Measurements from ENCODE around the gene PLA2G4F.

PLA2G4F gene

DNA sequence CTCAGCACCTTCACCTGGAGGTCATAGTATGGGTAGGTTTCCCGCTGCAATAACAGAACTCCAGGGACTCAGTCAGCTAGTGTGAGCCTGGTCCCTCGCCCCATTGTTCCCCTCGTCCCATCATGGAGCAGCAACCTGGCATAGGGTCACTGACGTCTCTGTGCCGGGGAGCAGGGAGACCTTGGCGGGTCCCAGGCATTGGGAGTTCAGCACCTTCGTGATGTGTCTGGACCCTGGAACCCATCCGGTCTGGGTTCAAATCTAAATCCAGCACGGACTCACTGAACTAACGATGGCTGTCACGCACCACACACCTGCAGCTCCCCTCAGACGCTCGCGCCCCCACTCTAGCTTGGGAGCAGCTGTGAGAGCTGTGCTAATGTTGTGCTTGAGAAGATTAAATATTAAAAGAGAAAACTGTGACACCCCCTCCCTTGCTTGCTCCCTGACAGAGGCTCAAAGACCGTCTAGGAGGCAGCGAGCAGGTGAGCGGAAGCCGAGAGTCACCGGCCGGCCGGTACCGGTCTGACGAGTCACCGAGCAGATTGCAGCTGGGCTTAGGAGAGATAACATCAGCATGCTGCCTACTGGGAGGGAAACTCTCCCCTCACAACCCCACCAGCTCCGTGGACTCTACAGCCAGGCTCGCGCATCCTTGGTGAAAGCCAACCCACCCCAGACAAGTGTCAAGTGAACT lies 742 bp downstream of the PLA2G4F start:
- no peak for ATAC-seq

DNA sequence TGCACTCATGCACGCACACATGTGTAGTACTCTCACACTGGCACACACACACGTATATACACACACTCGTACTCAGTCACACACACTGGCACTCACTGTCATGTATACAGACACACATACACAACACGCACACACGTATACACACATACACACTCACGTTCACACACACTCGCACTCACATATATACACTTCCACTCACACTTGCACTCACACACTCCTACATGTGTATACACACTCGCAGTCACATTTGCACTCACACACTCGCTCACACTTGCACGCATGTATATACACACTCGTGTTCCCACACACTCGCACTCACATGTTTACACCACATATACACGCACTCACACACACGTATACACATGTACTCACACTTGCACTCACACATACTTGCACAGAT lies 1.5 kb downstream of the PLA2G4F start:
- no peaks in the 10 kb centered on the region for H3K4me1 Mint-ChIP-seq
- H3K27ac Mint-ChIP-seq, result no peak overlapping the region
- DNase-seq (ENCODE audit: low spot score in 2 of 2) (no peak), ATAC-seq (no peak)
- no peak overlapping the region for H3K4me3 Mint-ChIP-seq
- no peaks in the 10 kb centered on the region for H3K9me3 Mint-ChIP-seq
- H3K36me3 Mint-ChIP-seq, result peaks cover 4% of the 10 kb centered on the region

More for the DNA sequence above, 742 bp downstream of the PLA2G4F start:
- no peak for DNase-seq (ENCODE audit: low spot score in 2 of 2)
- Mint-ChIP-seq H3K4me3 (no peak overlapping the region), H3K27ac (no peak overlapping the region), H3K4me1 (no peaks in the 10 kb centered on the region), H3K9me3 (no peaks in the 10 kb centered on the region), H3K36me3 (peaks cover 11% of the 10 kb centered on the region)

DNA sequence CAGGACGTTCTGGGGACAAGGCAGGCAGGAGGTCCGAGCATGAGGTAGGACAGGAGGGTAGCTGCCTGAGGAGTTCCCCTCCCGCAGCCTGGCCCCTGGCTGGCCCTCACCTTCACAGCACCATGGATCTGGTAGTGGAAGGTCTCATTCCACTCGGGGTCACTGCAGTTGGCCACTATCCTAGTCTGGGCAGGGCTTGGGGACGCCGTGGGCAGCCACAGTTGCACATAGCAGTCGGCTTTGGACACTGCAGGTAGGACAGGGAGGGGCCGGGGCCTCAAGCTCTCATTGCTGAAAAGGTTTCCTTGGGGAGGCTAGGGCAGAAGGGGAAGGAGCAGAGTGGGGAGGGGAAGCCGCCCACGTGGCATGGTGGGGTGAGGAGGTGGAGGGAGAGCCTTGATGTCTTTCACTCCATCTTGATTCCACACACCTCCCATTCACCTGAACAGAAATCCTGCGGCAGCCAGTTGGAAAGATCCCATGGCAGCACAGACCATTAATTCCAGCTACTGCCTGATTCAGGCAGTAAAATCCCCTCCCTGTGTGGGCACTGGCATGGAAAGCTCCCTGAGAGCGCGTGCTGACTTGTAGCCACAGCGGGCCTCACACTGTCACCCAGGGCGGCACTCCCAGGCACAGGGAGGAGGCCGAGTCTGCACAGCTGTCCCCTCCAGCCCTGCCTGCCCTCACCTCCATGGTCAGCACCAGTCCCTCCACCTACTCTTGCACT lies 2.1 kb downstream of the PLA2G4F start:
- ATAC-seq (no peak), DNase-seq (ENCODE audit: low spot score in 2 of 2) (no peak)
- no peak overlapping the region for H3K27ac Mint-ChIP-seq
- no peaks in the 10 kb centered on the region for H3K4me1 Mint-ChIP-seq
- H3K36me3 Mint-ChIP-seq, result no peaks in the 10 kb centered on the region
- no peaks in the 10 kb centered on the region for H3K9me3 Mint-ChIP-seq
- no peak overlapping the region for H3K4me3 Mint-ChIP-seq

DNA sequence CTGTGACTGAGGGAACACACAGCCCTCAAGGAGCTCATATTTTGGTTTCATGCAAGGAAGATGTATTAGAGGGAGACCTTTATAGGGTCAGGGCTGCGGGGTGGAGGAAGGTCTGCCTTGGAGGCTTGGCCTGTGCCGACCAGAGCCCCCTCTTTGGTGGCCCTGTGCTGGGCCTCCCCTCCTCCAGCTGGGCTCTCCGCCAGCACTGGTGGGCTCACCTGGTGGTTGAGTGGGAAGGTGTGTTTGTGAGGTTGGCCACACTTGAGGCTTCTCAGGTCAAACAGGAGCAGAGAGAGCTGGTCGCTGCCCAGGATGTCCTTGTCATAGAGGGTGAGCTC lies 2.6 kb downstream of the PLA2G4F start:
- no peaks in the 10 kb centered on the region for H3K36me3 Mint-ChIP-seq
- no peaks in the 10 kb centered on the region for H3K4me1 Mint-ChIP-seq
- no peaks in the 10 kb centered on the region for H3K9me3 Mint-ChIP-seq
- no peak overlapping the region for H3K4me3 Mint-ChIP-seq
- no peak for ATAC-seq
- no peak for DNase-seq (ENCODE audit: low spot score in 2 of 2)
- no peak overlapping the region for H3K27ac Mint-ChIP-seq

DNA sequence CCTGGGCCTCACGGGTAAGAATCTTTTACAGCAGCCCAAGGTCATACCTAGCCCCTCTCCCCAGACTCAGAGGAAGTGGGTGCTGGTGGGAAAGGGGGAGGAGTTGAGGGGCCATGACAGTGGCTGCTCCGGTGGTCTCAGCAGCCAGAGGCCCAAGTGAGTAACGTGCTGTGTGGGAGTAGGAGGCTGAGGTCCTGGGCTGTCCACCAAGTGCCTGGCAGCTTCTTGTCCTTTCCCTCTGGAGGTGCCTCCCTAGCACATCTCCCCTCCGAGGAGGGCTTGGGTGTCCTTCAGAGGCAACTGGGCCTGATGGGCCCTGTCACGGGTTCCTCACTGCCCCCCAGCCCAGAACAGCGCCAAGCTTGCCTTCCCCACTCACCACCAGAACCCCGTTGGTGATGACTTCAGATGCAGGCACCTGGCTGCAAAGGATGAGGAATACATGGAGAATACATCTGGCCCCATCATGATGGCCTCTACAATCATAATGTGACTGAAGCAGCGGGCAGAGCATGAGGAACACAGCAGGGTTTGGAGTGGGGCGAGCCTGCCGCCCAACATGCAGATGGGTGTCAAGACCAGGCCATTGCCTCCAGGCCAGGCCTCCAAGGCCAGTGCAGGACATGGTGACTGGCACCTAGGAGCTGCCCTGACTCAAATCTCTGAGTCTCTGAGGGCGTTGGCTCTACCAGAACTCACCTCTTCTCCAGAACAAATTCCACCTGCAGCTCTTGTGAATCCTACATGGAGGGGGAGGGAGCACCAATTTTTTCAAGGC lies 3.3 kb downstream of the PLA2G4F start:
- Mint-ChIP-seq H3K4me3 (no peak overlapping the region), H3K27ac (no peak overlapping the region), H3K4me1 (no peaks in the 10 kb centered on the region), H3K9me3 (no peaks in the 10 kb centered on the region), H3K36me3 (no peaks in the 10 kb centered on the region)
- DNase-seq (ENCODE audit: low spot score in 2 of 2) (no peak), ATAC-seq (no peak)

DNA sequence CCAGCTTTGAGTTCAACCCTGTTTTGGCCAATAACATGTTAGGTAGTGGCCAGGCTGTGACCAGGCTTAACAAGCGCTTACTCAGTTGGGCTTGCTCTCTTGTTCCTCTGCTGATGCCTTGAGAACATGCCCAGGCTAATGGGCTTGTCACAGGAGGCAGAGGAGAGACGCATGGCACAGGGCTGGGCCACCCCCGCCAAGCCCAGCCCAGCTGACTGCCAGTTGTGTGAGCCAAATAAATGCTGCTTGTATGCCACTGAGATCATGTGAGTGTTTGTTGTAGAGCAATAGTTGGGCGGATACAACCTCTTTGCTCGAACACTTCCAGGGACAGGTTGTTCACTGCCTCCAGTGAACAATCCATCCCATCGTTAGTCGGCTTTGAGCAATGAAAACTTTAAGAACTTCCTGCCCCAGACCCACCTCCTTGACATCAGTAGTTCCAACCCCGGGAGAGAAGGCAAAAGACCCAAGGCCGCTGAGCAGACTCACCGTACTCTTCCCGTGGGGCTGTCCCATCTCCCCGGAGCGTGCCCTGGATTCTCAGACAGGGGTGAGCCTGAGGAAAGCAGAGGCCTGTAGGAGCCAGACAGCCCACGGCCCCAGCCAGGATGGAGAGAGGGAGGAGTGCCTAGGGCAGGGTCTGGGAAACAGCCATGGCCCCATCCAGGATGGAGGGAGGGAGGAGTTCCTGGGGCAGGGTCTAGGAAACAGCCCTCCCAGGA lies 4.1 kb downstream of the PLA2G4F start:
- Mint-ChIP-seq H3K36me3 (no peaks in the 10 kb centered on the region), H3K9me3 (no peaks in the 10 kb centered on the region), H3K4me1 (no peaks in the 10 kb centered on the region), H3K27ac (no peak overlapping the region), H3K4me3 (no peak overlapping the region)
- ATAC-seq, result no peak
- DNase-seq (ENCODE audit: low spot score in 2 of 2), result no peak

DNA sequence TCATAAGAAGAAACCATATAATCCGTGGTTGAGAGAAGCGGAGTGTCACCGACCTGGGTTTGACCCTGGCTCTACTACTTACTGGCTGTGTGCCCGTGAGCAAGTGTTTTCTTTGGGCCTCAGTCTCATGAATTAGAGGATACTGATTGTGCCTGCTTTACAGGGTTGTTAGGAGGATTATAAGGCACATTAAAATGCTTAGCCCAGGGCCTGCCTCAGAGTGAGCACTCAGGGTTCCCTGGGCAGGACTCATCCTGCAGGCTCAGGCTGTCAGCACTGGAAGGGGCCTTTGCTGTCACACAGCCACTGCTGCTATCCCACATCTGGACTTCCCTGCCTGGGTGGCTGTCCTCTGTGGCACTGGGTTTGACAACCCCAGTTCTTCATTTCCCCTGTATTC lies 4.7 kb downstream of the PLA2G4F start:
- no peaks in the 10 kb centered on the region for H3K4me1 Mint-ChIP-seq
- no peak overlapping the region for H3K27ac Mint-ChIP-seq
- no peaks in the 10 kb centered on the region for H3K36me3 Mint-ChIP-seq
- ATAC-seq (no peak), DNase-seq (ENCODE audit: low spot score in 2 of 2) (no peak)
- no peaks in the 10 kb centered on the region for H3K9me3 Mint-ChIP-seq
- no peak overlapping the region for H3K4me3 Mint-ChIP-seq

DNA sequence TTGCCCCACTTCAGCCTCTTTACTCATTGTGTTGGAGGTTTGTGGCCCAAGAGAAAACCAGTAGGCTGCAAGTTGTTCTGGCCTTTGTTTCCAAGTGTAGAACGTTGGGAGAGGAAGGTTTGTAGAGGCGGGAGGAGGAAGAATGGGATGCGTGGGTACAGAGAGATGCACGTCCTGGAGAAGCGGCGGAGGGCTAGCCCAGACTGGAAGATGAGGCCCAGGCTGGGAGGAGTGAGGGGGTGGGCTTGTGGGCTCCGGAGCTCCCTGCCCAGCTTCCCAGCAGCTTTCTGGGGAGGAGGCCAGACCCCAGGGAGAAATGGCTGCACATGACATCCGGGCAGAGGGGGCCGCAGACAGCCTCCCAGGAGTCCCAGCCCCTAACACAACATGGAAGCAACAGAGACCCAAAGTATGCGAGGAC lies 5.3 kb downstream of the PLA2G4F start:
- Mint-ChIP-seq H3K4me1 (no peaks in the 10 kb centered on the region), H3K4me3 (no peak overlapping the region), H3K36me3 (no peaks in the 10 kb centered on the region), H3K27ac (no peak overlapping the region), H3K9me3 (no peaks in the 10 kb centered on the region)
- DNase-seq (ENCODE audit: low spot score in 2 of 2), result no peak
- no peak for ATAC-seq

DNA sequence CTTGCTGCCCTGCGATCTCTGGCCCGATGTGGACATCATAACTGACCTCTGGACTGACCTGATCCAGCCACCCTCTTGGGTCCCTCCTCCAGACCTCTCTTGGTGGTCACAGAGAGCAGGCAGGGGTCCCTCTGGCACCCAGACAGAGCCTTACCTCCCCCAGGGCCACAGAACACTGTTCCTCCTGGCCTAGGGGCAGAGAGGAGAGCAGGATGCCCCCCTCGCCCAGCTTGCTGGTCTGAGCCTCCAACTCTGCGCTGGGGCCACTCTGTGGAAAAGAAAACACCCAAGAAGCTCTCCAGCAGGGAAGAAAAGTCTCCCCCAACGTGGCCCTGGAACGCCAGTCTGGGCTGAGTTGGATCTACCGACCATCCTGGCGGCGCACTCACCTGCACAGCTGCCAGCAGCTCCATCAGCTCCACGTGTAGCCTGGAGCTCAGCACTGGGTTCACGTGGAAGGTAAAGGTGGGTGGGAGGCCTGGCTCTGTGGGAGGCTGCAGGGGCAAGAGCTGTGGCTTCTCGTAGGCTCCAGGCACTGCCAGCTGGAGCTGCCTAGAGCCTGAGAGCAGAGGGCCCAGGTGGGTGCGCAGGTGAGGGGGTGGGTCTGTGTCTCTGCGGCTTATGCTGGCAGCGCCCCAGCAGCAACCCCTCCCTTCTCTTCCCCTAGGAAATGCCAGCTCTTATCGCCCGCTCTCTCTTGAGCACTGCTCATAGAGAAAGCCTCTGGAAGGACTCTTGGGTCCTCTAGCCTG lies 6.0 kb downstream of the PLA2G4F start:
- no peaks in the 10 kb centered on the region for H3K4me1 Mint-ChIP-seq
- no peaks in the 10 kb centered on the region for H3K9me3 Mint-ChIP-seq
- no peak for DNase-seq (ENCODE audit: low spot score in 2 of 2)
- H3K27ac Mint-ChIP-seq, result no peak overlapping the region
- H3K36me3 Mint-ChIP-seq, result no peaks in the 10 kb centered on the region
- no peak for ATAC-seq
- no peak overlapping the region for H3K4me3 Mint-ChIP-seq

DNA sequence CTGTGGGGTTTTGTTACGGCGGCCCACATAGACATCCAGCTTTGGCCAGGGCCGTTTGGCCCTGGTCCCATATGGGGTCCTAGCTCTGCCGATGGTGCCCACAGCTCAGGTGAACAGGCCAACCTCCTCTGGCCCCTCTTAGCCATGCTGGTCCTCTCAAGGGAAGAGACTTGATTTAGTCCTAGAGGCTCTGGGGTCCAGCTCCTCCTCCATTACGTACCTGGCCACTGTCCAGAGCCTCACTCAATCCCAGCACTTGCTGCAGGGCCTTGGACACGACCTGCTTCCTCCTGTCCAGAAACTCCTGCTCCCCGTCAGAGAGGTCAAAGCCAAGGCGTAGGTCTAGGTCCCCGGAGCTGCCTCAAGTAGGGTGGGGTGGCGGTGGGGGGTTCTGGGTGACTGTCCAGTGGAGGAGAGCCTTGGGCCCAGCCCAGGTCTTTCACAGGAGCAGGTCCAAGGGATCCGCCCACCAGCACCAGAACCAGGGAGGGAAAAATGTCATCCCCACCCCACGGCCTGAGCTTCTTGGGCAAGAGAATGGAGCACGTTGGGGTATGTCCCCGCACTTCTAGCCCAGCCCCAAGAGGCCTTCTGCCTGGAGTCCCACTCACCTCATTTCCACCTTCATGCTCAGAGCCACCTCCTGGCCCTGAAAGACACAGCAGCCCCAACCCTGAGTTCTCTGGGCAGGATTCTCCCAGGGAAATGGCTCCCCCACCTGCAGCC lies 6.8 kb downstream of the PLA2G4F start:
- Mint-ChIP-seq H3K9me3 (no peaks in the 10 kb centered on the region), H3K4me3 (no peak overlapping the region), H3K4me1 (no peaks in the 10 kb centered on the region), H3K36me3 (no peaks in the 10 kb centered on the region), H3K27ac (no peak overlapping the region)
- DNase-seq (ENCODE audit: low spot score in 2 of 2) (no peak), ATAC-seq (no peak)

DNA sequence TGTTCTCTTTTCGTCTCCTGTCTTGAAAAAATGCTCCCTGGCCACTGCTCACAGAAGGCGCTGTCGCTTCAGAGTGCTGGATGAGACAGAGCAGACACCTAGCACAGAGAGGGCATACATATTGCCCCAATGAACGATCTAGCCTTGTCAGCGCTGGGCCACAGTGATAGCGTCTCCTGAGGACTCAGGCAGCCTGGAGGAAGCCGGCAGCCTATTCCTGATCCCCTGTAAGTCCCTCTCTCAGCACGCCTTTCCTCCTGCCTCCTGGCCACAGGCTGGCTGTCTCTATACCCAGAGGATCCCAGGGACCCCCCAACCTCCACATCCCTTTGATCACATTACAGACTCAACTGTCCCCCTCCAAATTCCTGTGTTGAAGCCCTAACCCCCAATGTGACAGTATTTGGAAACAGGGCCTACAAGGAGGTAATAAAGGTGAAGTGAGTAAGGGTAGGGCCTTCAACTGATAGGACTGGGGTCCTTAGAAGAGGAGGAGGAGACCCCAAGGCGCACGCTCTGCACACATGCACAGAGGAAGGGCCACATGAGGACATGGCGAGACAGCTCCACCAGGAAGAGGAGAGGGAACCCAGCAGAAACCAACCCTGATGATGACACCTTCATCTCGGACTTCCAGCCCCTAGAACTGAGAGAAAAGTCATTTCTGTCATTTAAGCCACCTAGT lies 7.5 kb downstream of the PLA2G4F start:
- ATAC-seq, result no peak
- no peaks in the 10 kb centered on the region for H3K9me3 Mint-ChIP-seq
- H3K27ac Mint-ChIP-seq, result no peak overlapping the region
- H3K36me3 Mint-ChIP-seq, result no peaks in the 10 kb centered on the region
- H3K4me1 Mint-ChIP-seq, result no peaks in the 10 kb centered on the region
- DNase-seq (ENCODE audit: low spot score in 2 of 2), result no peak
- no peak overlapping the region for H3K4me3 Mint-ChIP-seq

DNA sequence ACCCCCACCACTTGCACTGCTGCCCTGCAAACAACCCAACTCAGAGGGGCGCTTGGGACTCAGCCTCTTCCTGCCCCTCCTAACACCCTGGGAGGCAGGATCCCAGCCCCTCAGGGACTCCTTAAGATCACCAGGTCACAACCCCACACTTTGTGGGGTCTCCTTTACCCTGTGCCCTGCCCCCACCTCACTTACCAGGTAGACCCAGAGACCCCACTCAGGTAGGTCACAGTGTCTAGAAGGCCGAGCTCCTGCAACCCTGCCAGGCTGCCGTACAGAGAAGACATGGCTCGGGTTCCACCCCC lies 9.1 kb downstream of the PLA2G4F start:
- H3K4me3 Mint-ChIP-seq, result no peak overlapping the region
- H3K27ac Mint-ChIP-seq, result no peak overlapping the region
- H3K36me3 Mint-ChIP-seq, result no peaks in the 10 kb centered on the region
- ATAC-seq (no peak), DNase-seq (ENCODE audit: low spot score in 2 of 2) (no peak)
- no peaks in the 10 kb centered on the region for H3K4me1 Mint-ChIP-seq
- H3K9me3 Mint-ChIP-seq, result no peaks in the 10 kb centered on the region

DNA sequence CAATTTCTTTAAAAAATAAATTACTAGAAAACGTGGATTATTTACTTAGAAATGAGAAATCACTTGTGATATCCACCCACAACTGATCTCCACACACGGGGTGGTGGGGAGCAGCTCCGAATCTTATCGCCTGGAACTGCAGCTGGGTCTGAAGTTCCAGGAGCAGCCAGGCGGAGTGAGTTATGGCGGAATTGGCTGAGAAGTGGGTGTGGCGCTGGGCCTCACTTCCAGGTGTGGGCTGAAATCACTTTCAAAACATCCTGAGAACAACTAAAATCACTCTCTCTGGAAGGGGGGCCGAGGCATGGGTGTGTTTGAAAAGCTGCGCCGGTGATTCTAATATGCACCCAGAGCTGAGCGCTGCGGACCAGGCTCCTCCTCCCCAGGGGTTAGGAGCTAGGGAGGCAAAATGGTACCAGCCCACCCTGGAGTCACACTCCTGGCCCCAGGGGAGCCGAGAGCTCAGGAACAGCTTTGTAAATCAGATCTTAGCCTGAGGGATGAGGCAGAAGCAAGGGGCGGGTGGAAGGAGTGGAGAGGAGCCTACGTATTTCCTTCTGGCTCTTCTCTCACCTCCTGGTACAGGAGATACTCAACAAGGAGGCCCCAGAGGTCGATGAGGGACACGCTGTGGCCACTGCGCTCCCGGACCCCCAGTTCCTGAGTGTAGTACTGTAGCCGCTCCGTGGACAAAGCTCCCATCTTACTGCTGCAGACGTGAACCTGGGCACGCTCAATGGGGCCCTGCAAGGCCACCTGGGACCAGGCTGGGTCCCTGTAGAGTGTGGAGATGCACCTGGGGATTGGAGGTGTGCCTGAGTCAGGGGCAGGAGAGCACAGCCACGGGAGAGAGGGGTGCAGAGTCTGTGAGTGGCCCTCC lies 9.6 kb downstream of the PLA2G4F start:
- no peak overlapping the region for H3K27ac Mint-ChIP-seq
- DNase-seq (ENCODE audit: low spot score in 2 of 2), result no peak
- ATAC-seq, result no peak
- no peak overlapping the region for H3K4me3 Mint-ChIP-seq
- no peaks in the 10 kb centered on the region for H3K9me3 Mint-ChIP-seq
- no peaks in the 10 kb centered on the region for H3K36me3 Mint-ChIP-seq
- no peaks in the 10 kb centered on the region for H3K4me1 Mint-ChIP-seq

Measured in stimulated activated effector memory CD8-positive, alpha-beta T cell treated with anti-CD3 and anti-CD28 coated beads, Interleukin-12 subunit alpha, Interleukin-12 subunit beta, amount 100 ng/mL, for 72 hours (primary cell).